GM10248 (cell line): ENCODE data around the gene PGRMC1.

ENCODE experiments used
- CTCF ChIA-PET: fragments of 300-600 bp; sonication (Branson Sonifier 250); formaldehyde crosslinking; extraction: SDS; loops from one replicate; lab custom pipeline; 2021; ENCODE audit warnings: antibody characterized with exemption; lab: Yijun Ruan, JAX
- POLR2A ChIA-PET: fragments of 350-650 bp; sonication (Branson Sonifier 250); formaldehyde crosslinking; extraction: SDS; loops from one replicate; lab custom pipeline; 2020; ENCODE audit warnings: antibody characterized with exemption; lab: Yijun Ruan, JAX
- DNase-seq: peaks from one replicate; pipeline ENCODE4 v3.0.0; 2012; ENCODE audit errors: extremely low spot score
- TF ChIP-seq, protein P1 (sequence below): IDR thresholded peaks from 2 replicates; pipeline ENCODE4 v1.5.1; 2012; ENCODE audit warnings: mild to moderate bottlenecking, low read depth; ENCODE audit errors: extremely low read depth, missing control alignments, control extremely low read depth

Gene PGRMC1

DNA sequence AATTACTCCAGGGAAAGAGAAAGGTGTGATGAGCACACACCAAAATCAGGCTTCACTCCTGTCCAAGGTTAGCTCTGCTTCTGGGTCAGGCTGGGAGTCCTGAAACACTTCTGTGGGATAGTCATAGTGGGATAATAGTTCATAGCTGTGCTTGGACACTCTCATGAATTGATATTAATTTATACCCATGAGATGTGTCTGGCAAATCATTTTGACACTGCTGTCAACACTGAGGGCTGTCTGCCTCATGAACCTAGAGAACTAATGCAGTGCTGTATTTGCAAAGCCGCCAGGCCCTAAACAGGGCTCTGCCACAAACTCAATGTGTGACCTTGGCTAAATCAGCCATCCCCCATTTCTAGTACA lies 24.5 kb upstream of the PGRMC1 start:
- TF ChIP-seq, protein P1, sequence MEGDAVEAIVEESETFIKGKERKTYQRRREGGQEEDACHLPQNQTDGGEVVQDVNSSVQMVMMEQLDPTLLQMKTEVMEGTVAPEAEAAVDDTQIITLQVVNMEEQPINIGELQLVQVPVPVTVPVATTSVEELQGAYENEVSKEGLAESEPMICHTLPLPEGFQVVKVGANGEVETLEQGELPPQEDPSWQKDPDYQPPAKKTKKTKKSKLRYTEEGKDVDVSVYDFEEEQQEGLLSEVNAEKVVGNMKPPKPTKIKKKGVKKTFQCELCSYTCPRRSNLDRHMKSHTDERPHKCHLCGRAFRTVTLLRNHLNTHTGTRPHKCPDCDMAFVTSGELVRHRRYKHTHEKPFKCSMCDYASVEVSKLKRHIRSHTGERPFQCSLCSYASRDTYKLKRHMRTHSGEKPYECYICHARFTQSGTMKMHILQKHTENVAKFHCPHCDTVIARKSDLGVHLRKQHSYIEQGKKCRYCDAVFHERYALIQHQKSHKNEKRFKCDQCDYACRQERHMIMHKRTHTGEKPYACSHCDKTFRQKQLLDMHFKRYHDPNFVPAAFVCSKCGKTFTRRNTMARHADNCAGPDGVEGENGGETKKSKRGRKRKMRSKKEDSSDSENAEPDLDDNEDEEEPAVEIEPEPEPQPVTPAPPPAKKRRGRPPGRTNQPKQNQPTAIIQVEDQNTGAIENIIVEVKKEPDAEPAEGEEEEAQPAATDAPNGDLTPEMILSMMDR: no peak
- no peak for DNase-seq
- CTCF ChIA-PET: no interaction called here
- POLR2A ChIA-PET: no interaction called here

DNA sequence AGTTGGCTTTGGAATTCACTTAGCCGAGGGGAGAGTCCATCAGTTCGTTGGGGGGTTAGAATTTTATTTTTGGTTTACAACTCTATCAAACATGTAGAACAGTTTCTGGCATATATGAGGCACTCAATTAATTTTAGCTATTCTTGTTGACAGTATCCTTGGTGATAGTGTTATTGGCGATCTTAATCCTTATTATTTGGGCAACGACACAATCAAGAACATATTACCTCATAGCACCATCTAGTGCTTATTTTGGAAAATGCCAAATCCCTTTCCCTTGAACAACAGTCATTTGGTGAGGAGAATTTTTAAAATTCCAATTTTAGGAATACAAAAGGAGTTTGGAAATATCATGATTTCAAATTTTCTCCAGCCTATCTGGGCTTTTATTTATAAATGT lies 17.9 kb upstream of the PGRMC1 start:
- ChIA-PET CTCF (interaction anchor here (1.8 kb wide), 1 partner anchor 9 kb away, joined by 5 read pairs; no protein-coding TSS in a partner anchor), POLR2A (no interaction called here)
- no peak for DNase-seq
- TF ChIP-seq, protein P1: no peak

DNA sequence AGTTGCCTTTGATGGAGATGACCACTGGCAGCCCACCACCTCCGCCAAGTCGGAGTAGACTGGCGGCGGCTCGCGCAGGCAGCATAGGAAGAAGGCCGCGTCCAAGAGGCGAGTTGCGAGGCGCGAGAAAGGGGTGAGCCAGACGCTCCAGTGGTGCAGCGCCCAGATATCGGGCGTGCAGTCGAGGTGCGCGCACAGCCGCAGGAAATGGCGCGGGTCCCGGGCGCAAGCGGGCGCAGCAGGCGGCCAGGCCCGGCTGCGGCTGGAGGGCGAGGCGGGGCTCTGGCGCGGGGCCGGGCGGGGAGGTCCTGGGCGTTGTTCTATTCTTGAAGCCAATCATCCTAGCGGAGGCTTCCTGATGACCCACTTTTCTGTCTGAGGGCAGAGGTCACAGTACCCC lies 13.2 kb upstream of the PGRMC1 start:
- TF ChIP-seq, protein P1: no peak
- CTCF ChIA-PET: no interaction called here
- POLR2A ChIA-PET: no interaction called here

DNA sequence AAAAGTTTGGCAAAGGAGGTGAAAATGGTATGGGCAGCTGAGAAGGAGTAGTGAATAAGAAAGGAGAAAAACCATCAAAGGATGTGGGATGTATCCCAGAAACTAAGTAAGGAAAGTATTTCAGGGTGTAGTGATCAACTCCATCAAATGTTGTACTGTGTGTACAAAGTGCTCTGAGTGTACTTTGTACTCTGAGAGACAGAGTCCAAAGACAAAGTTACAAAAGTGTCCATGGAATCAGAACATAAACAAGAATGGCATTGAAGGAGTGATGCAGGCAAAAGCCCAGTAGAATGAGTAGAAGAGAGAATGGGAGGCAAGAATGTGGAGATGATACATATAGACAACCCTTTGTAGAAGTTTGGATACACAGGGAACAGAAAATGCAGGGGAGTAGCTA lies 12.3 kb upstream of the PGRMC1 start:
- CTCF ChIA-PET: no interaction called here
- TF ChIP-seq, protein P1: no peak
- POLR2A ChIA-PET: no interaction called here

More for the DNA sequence above, 13.2 kb upstream of the PGRMC1 start:
- no peak for DNase-seq

DNA sequence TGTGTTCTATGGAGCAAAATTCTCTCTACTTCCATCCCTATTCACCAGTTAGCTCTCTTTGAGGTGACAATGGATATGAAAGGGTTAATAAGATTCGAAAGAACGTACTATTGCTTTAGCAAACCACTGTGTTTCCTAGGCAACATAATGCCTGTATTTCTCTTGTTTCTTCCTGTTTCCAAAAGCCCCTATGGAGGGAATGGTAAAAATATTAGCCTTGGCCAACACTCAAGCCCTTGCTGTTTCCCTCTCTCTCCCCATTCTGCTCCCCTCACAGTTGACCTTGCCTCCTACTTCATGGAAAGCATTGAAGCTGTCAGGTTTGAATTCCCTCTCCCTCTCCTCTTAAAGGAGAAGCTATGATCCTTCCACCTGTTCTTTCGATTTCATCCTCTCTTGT lies 9.6 kb upstream of the PGRMC1 start:
- TF ChIP-seq, protein P1: no peak
- POLR2A ChIA-PET: no interaction called here
- CTCF ChIA-PET: no interaction called here
- no peak for DNase-seq

More for the DNA sequence above, 12.3 kb upstream of the PGRMC1 start:
- DNase-seq: no peak

DNA sequence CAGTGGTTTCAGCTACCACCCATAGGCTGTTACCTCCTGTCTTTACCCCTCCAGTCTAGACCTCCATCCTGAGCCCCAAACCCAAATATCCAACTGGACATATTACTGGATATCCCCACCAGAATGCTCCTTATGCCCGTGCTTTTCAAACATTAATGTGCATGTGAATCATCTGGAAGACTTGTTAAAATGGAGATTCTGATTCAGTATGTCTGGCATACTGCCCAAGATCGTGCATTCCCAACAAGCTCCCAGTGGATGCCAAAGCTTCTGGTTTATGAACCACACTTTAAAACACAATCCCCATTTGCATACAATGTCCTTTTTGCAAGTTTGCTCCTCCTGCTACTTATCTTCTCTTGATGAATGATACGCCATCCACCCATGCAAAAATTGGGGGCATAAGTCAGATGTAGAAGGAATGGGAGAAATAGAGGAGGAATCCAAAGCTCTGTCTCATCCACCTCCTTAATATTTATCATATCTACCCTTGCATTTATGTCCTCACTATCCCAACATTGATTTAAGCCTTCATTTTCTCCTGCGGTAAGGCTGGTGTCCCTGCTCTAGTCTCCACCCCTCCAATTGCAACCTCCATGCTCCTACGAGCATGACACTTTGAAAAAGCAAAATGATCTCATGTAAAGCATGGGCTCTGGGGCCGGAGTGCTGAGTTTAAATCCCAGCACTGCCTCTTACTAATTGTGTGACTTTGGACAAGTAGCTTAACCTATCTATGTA lies 7.4 kb upstream of the PGRMC1 start:
- ChIA-PET CTCF (interaction anchor here (1.1 kb wide), 1 partner anchor 20 kb away, joined by 3 read pairs; no protein-coding TSS in a partner anchor), POLR2A (no interaction called here)
- TF ChIP-seq, protein P1: no peak
- no peak for DNase-seq
